Measurements from ENCODE around the gene JAKMIP1. TPM values are rescaled to one million over a fixed set of nuclear protein-coding genes. Genes with fewer than 3 reads are reported as not detected.

JAKMIP1 gene
- total RNA-seq, 2 donors from 2014 or later, result 0.78 to 1.3 TPM

- Histone ChIP-seq H3K9me3 (peaks cover 0 to 4% (median 0%) of the 10 kb centered on the region in 3 donors), H3K27me3 (no peaks in the 10 kb centered on the region), H3K4me3 (no peak overlapping the region), H3K27ac (no peak overlapping the region), H3K4me1 (no peaks in the 10 kb centered on the region), H3K36me3 (replicated peaks in 1 of 2; ENCODE audit: insufficient read depth in 1 of 2, low read depth in 2 of 2) (no peaks in the 10 kb centered on the region)
- no peak for TF ChIP-seq CTCF (IDR thresholded peaks at IDR 0.05)
- no peak for TF ChIP-seq POLR2A (IDR thresholded peaks at IDR 0.05)
- DNase-seq (no peak), ATAC-seq (no peak)
- WGBS, 2 donors, result 51 to 57% methylated on average over 17 to 18 of the region's 18 CpGs
- intact Hi-C loops (cut with DNase I), result no loop called here
Measured at GRCh38 chr4:5989236-5990225, 210.8 kb downstream of the JAKMIP1 start.

- no peaks in the 10 kb centered on the region for H3K36me3 ChIP-seq (replicated peaks in 1 of 2; ENCODE audit: insufficient read depth in 1 of 2, low read depth in 2 of 2)
- no peak overlapping the region for H3K27ac ChIP-seq
- WGBS, 2 donors, result 60 to 72% methylated on average over 14 of the region's 14 CpGs
- H3K9me3 ChIP-seq, result peaks cover 0 to 4% (median 0%) of the 10 kb centered on the region in 3 donors
- TF ChIP-seq POLR2A (IDR thresholded peaks at IDR 0.05) (no peak), CTCF (IDR thresholded peaks at IDR 0.05) (no peak)
- no peaks in the 10 kb centered on the region for H3K27me3 ChIP-seq
- H3K4me1 ChIP-seq, result no peaks in the 10 kb centered on the region
- intact Hi-C loops (cut with DNase I), result no loop called here
- no peak for ATAC-seq
- DNase-seq, result no peak
- H3K4me3 ChIP-seq, result no peak overlapping the region
Measured at GRCh38 chr4:5988086-5988845, 212.1 kb downstream of the JAKMIP1 start.

- intact Hi-C loops (cut with DNase I), result no loop called here
- Histone ChIP-seq H3K9me3 (peaks cover 0 to 4% (median 0%) of the 10 kb centered on the region in 3 donors), H3K27me3 (peaks cover 0 to 10% of the 10 kb centered on the region in 2 donors), H3K4me3 (no peak overlapping the region), H3K4me1 (no peaks in the 10 kb centered on the region), H3K36me3 (replicated peaks in 1 of 2; ENCODE audit: insufficient read depth in 1 of 2, low read depth in 2 of 2) (no peaks in the 10 kb centered on the region), H3K27ac (no peak overlapping the region)
- DNase-seq, result no peak
- ATAC-seq, result no peak
- TF ChIP-seq CTCF (IDR thresholded peaks at IDR 0.05) (no peak), POLR2A (IDR thresholded peaks at IDR 0.05) (no peak)
Measured at GRCh38 chr4:5984843-5985242, 215.5 kb downstream of the JAKMIP1 start.

GRCh38 chr4:5982156-5982973 lies 218.0 kb downstream of the JAKMIP1 start:
- no peaks in the 10 kb centered on the region for H3K36me3 ChIP-seq (replicated peaks in 1 of 2; ENCODE audit: insufficient read depth in 1 of 2, low read depth in 2 of 2)
- no peak overlapping the region for H3K27ac ChIP-seq
- WGBS, 2 donors, result 47 to 62% methylated on average over 8 to 9 of the region's 9 CpGs
- intact Hi-C loops (cut with DNase I), result no loop called here
- ATAC-seq, result no peak
- H3K4me3 ChIP-seq, result no peak overlapping the region
- peaks cover 0 to 10% of the 10 kb centered on the region in 2 donors for H3K27me3 ChIP-seq
- H3K4me1 ChIP-seq, result no peaks in the 10 kb centered on the region
- H3K9me3 ChIP-seq, result peaks cover 0 to 4% (median 0%) of the 10 kb centered on the region in 3 donors
- DNase-seq, result no peak
- TF ChIP-seq POLR2A (IDR thresholded peaks at IDR 0.05) (no peak), CTCF (IDR thresholded peaks at IDR 0.05) (no peak)

All from body of pancreas (tissue), 4 donors.